H9 (cell line): Measurements from ENCODE around the gene TMEM175. TPM values are rescaled to one million over a fixed set of nuclear protein-coding genes. Genes with fewer than 3 reads are reported as not detected.

Experiments used
- DNase-seq: peaks from one replicate; pipeline ENCODE4 v3.0.0-alpha.2; 2017
- H2AFZ ChIP-seq: one replicate; pipeline ENCODE4 v1.6.1; 2013; ENCODE audit warnings: mild to moderate bottlenecking, low read length, control low read depth, moderate library complexity
- H2AK5ac ChIP-seq: 2 replicates; pipeline ENCODE4 v1.6.1; 2013; ENCODE audit warnings: low read length, control low read depth, mixed read lengths; ENCODE audit not compliant: insufficient read length
- H2BK120ac ChIP-seq: one replicate; pipeline ENCODE4 v1.6.1; 2013; ENCODE audit warnings: low read depth, mild to moderate bottlenecking, low read length, control low read depth, inconsistent platforms; ENCODE audit not compliant: poor library complexity, severe bottlenecking
- H2BK12ac ChIP-seq: 2 replicates; pipeline ENCODE4 v1.6.1; 2013; ENCODE audit warnings: low read length, control low read depth, mixed read lengths, low read depth; ENCODE audit not compliant: insufficient read length
- H2BK15ac ChIP-seq: 2 replicates; pipeline ENCODE4 v1.6.1; 2013; ENCODE audit warnings: low read depth, low read length, control low read depth
- H2BK20ac ChIP-seq: one replicate; pipeline ENCODE4 v1.6.1; 2013; ENCODE audit warnings: low read depth, mild to moderate bottlenecking, low read length, control low read depth, inconsistent platforms; ENCODE audit not compliant: poor library complexity, severe bottlenecking
- H2BK5ac ChIP-seq: 2 replicates; pipeline ENCODE4 v1.6.1; 2013; ENCODE audit warnings: low read length, control low read depth, mixed read lengths; ENCODE audit not compliant: insufficient read length
- H3K14ac ChIP-seq: 2 replicates; pipeline ENCODE4 v1.6.1; 2013; ENCODE audit warnings: low read length, control low read depth; ENCODE audit not compliant: insufficient read depth
- H3K18ac ChIP-seq: 2 replicates; pipeline ENCODE4 v1.6.1; 2013; ENCODE audit warnings: low read depth, mild to moderate bottlenecking, mixed read lengths, low read length, control low read depth; ENCODE audit not compliant: insufficient read length
- H3K23ac ChIP-seq: 2 replicates; pipeline ENCODE4 v1.6.1; 2013; ENCODE audit warnings: low read length, control low read depth, mixed read lengths, low read depth; ENCODE audit not compliant: insufficient read length
- H3K23me2 ChIP-seq: 2 replicates; pipeline ENCODE4 v1.6.1; 2013; ENCODE audit warnings: low read depth, mild to moderate bottlenecking, mixed read lengths, low read length, control low read depth; ENCODE audit not compliant: insufficient read length, poor library complexity, severe bottlenecking
- H3K27ac ChIP-seq: 2 replicates; pipeline ENCODE4 v1.5.1; 2013; ENCODE audit warnings: low read length, control low read depth, mixed read lengths, low read depth; ENCODE audit not compliant: insufficient read length
- H3K27me3 ChIP-seq: 2 replicates; pipeline ENCODE4 v1.6.1; 2013; ENCODE audit warnings: low read length, control low read depth, inconsistent platforms; ENCODE audit not compliant: insufficient read depth
- H3K4ac ChIP-seq: 2 replicates; pipeline ENCODE4 v1.6.1; 2013; ENCODE audit warnings: low read depth, mild to moderate bottlenecking, control low read depth, inconsistent platforms, low read length, moderate library complexity
- H3K4me1 ChIP-seq: 2 replicates; pipeline ENCODE4 v1.6.1; 2013; ENCODE audit warnings: low read length, control low read depth, inconsistent platforms; ENCODE audit not compliant: insufficient read depth
- H3K4me2 ChIP-seq: 2 replicates; pipeline ENCODE4 v1.6.1; 2013; ENCODE audit warnings: low read length, control low read depth, mixed read lengths; ENCODE audit not compliant: insufficient read length, insufficient read depth
- H3K56ac ChIP-seq: 2 replicates; pipeline ENCODE4 v1.6.1; 2013; ENCODE audit warnings: low read depth, mild to moderate bottlenecking, mixed read lengths, low read length, control low read depth; ENCODE audit not compliant: insufficient read length
- H3K79me1 ChIP-seq: 2 replicates; pipeline ENCODE4 v1.6.1; 2013; ENCODE audit warnings: low read depth, mild to moderate bottlenecking, moderate library complexity, low read length, control low read depth, inconsistent platforms; ENCODE audit not compliant: insufficient read depth, poor library complexity, severe bottlenecking
- H3K79me2 ChIP-seq: 2 replicates; pipeline ENCODE4 v1.6.1; 2013; ENCODE audit warnings: low read length, control low read depth, inconsistent platforms; ENCODE audit not compliant: insufficient read depth
- H3K9ac ChIP-seq: 2 replicates; pipeline ENCODE4 v1.6.1; 2013; ENCODE audit warnings: low read length, control low read depth, mixed read lengths; ENCODE audit not compliant: insufficient read length; ENCODE audit errors: extremely low read depth
- H3K9me3 ChIP-seq: one replicate; pipeline ENCODE4 v1.6.1; 2013; ENCODE audit warnings: low read depth, low read length, inconsistent platforms; ENCODE audit not compliant: control insufficient read depth
- H3T11ph ChIP-seq: one replicate; pipeline ENCODE4 v1.6.1; 2013; ENCODE audit warnings: mild to moderate bottlenecking, low read length, control low read depth, inconsistent platforms
- H4K20me1 ChIP-seq: one replicate; pipeline ENCODE4 v1.6.1; 2013; ENCODE audit not compliant: control insufficient read depth, insufficient read length, insufficient read depth
- H4K5ac ChIP-seq: 2 replicates; pipeline ENCODE4 v1.6.1; 2013; ENCODE audit warnings: low read depth, mild to moderate bottlenecking, mixed read lengths, low read length, control low read depth; ENCODE audit not compliant: insufficient read length
- H4K8ac ChIP-seq: replicated peaks from 2 replicates; pipeline ENCODE4 v1.6.1; 2013; ENCODE audit warnings: low read length, control low read depth, mixed read lengths, low read depth; ENCODE audit not compliant: insufficient read length
- H4K91ac ChIP-seq: 2 replicates; pipeline ENCODE4 v1.6.1; 2013; ENCODE audit warnings: low read depth, mild to moderate bottlenecking, moderate library complexity, mixed read lengths, low read length, control low read depth; ENCODE audit not compliant: insufficient read length
- H3K27ac Mint-ChIP-seq, 3 experiments: 2 replicates in 2 of 3; 3 replicates in 1 of 3; pipeline ENCODE4 v1.8.0; 2020 to 2021; ENCODE audit warnings: mixed read lengths in 3 of 3, mild to moderate bottlenecking in 1 of 3, moderate library complexity in 1 of 3
- H3K27me3 Mint-ChIP-seq: 2 replicates; pipeline ENCODE4 v1.8.0; 2021; ENCODE audit warnings: low read depth, mild to moderate bottlenecking, moderate library complexity, mixed read lengths
- H3K36me3 Mint-ChIP-seq, 3 experiments: 2 replicates in 2 of 3; 3 replicates in 1 of 3; pipeline ENCODE4 v1.8.0; 2020 to 2021; ENCODE audit warnings: low read depth in 3 of 3, mixed read lengths in 3 of 3; ENCODE audit not compliant: insufficient read depth in 1 of 3
- H3K4me1 Mint-ChIP-seq, 2 experiments: 2 replicates each; pipeline ENCODE4 v1.8.0; 2020; ENCODE audit warnings: mixed read lengths in 2 of 2
- H3K4me3 Mint-ChIP-seq, 2 experiments: 2 replicates in 1 of 2; 3 replicates in 1 of 2; pipeline ENCODE4 v1.8.0; 2020 to 2021; ENCODE audit warnings: mild to moderate bottlenecking in 2 of 2, mixed read lengths in 2 of 2, moderate library complexity in 1 of 2
- H3K9me3 Mint-ChIP-seq, 2 experiments: 2 replicates in 1 of 2; 3 replicates in 1 of 2; pipeline ENCODE4 v1.8.0; 2020; ENCODE audit warnings: mild to moderate bottlenecking in 2 of 2, mixed read lengths in 2 of 2, moderate library complexity in 1 of 2
- WGBS: extraction: QIAGEN DNeasy Blood & Tissue Kit; methylation state at CpG from one replicate; pipeline ENCODE4 v1.1.7; 2013; ENCODE audit warnings: missing lambda C conversion rate, low lambda C conversion rate, mixed read lengths; ENCODE audit not compliant: insufficient read length; ENCODE audit errors: extremely low coverage; 5-methylcytosine and 5-hydroxymethylcytosine counted together
- total RNA-seq: library from RNA; stranded (reverse); gene quantifications from 2 replicates; pipeline ENCODE4 v1.2.1, GENCODE V29; 2021
- TF ChIP-seq, protein P1 (sequence below): fragments of 200-600 bp; sonication (generic); conservative IDR thresholded peaks from 3 replicates; pipeline ENCODE4 v1.8.0; 2021; ENCODE audit warnings: antibody characterized with exemption, mild to moderate bottlenecking

The TMEM175 gene
- total RNA-seq, 1 experiment from 2014 or later = 6.4 TPM

DNA sequence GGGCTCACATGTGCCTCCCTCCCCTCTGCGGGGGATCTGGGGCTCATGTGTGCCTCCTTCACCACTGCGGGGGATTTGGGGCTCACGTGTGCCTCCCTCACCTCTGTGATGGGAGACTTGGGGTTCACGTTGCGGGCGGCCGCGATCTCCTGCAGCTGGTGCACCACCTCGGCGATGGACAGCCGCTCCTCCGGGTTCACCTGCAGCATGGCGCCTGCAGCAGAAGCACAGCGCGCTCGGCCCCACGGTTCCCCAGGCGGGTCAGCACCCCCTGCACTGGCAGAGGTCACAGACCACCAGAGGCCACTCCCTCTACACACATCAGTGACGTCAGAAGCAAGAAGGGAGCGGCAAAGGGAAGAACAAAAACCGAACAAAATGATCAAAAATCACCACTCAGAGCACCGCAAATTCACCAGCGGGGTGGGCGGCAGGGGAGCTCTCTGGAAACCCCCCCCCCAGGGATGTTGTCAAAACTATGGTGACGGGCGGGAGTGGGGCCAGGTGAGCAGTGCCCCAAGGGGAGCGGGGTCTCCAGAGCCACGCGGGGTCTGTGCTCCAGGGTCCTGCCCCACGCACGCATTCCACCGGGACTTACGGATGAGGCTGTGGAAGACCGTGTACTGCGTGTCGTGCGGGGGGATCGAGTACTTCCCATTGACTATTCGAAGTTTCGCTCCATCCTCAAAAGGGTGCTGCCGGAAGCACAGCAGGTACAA, 38.8 kb upstream of the TMEM175 start:
- Mint-ChIP-seq H3K4me3 (no peak overlapping the region), H3K9me3 (no peaks in the 10 kb centered on the region), H3K4me1 (no peaks in the 10 kb centered on the region), H3K36me3 (peaks cover 0 to 28% (median 19%) of the 10 kb centered on the region in 3 experiments; a peak in 4 of 7 replicates), H3K27ac (peak overlapping the region in 1 of 3 experiments; percentile 27; a peak in 1 of 7 replicates), H3K27me3 (no peaks in the 10 kb centered on the region)
- H2BK5ac ChIP-seq = no peak overlapping the region
- H3K9ac ChIP-seq = no peak overlapping the region
- H3K4ac ChIP-seq = no peak overlapping the region
- no peak overlapping the region for H2BK12ac ChIP-seq
- no peaks in the 10 kb centered on the region for H3K4me1 ChIP-seq
- H2AK5ac ChIP-seq = no peak overlapping the region
- no peaks in the 10 kb centered on the region for H3K23me2 ChIP-seq
- no peaks in the 10 kb centered on the region for H3K27me3 ChIP-seq
- H3K18ac ChIP-seq = no peak overlapping the region
- no peak overlapping the region for H3K56ac ChIP-seq
- H3K4me2 ChIP-seq = no peak overlapping the region
- DNase-seq = no peak
- TF ChIP-seq, protein P1, sequence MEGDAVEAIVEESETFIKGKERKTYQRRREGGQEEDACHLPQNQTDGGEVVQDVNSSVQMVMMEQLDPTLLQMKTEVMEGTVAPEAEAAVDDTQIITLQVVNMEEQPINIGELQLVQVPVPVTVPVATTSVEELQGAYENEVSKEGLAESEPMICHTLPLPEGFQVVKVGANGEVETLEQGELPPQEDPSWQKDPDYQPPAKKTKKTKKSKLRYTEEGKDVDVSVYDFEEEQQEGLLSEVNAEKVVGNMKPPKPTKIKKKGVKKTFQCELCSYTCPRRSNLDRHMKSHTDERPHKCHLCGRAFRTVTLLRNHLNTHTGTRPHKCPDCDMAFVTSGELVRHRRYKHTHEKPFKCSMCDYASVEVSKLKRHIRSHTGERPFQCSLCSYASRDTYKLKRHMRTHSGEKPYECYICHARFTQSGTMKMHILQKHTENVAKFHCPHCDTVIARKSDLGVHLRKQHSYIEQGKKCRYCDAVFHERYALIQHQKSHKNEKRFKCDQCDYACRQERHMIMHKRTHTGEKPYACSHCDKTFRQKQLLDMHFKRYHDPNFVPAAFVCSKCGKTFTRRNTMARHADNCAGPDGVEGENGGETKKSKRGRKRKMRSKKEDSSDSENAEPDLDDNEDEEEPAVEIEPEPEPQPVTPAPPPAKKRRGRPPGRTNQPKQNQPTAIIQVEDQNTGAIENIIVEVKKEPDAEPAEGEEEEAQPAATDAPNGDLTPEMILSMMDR = no peak
- no peak overlapping the region for H4K91ac ChIP-seq
- no peak overlapping the region for H3K14ac ChIP-seq
- H3T11ph ChIP-seq = no peak overlapping the region
- H3K23ac ChIP-seq = no peak overlapping the region
- H4K20me1 ChIP-seq = no peaks in the 10 kb centered on the region
- H3K27ac ChIP-seq = no peak overlapping the region
- H4K8ac ChIP-seq = no peak overlapping the region
- H2BK120ac ChIP-seq = no peak overlapping the region
- H4K5ac ChIP-seq = no peak overlapping the region
- no peak overlapping the region for H2BK15ac ChIP-seq
- H2BK20ac ChIP-seq = no peak overlapping the region
- H3K79me2 ChIP-seq = no peaks in the 10 kb centered on the region
- no peaks in the 10 kb centered on the region for H3K79me1 ChIP-seq
- no peak overlapping the region for H2AFZ ChIP-seq
- WGBS = no CpG with 5 or more reads among the region's 41 CpGs
- no peaks in the 10 kb centered on the region for H3K9me3 ChIP-seq
